GM23248 (cell line): ENCODE results near the gene ABCC6. TPM values are rescaled to one million over a fixed set of nuclear protein-coding genes. Genes with fewer than 3 reads are reported as not detected.

Experiments
- DNase-seq: peaks from one replicate; pipeline ENCODE4 v3.0.0-alpha.2; 2015
- H2AFZ ChIP-seq: fragments of 200-600 bp; sonication (generic); 2 replicates; pipeline ENCODE4 v1.6.1; 2016; ENCODE audit warnings: antibody characterized with exemption
- H3F3A ChIP-seq: fragments of 200-600 bp; sonication (generic); 2 replicates; pipeline ENCODE4 v1.6.1; 2016; ENCODE audit warnings: mild to moderate bottlenecking, antibody characterized with exemption, mixed run types; ENCODE audit not compliant: insufficient read depth
- H3K27ac ChIP-seq: fragments of 200-600 bp; sonication (generic); 2 replicates; pipeline ENCODE4 v1.5.1; 2016; ENCODE audit warnings: mild to moderate bottlenecking
- H3K27me3 ChIP-seq: fragments of 200-600 bp; sonication (generic); replicated peaks from 2 replicates; pipeline ENCODE4 v1.6.1; 2016; ENCODE audit warnings: mild to moderate bottlenecking; ENCODE audit not compliant: insufficient read depth
- H3K36me3 ChIP-seq: fragments of 200-600 bp; sonication (generic); 2 replicates; pipeline ENCODE4 v1.6.1; 2016; ENCODE audit warnings: low read depth, mild to moderate bottlenecking
- H3K4me1 ChIP-seq: fragments of 200-600 bp; sonication (generic); 2 replicates; pipeline ENCODE4 v1.6.1; 2016; ENCODE audit warnings: mild to moderate bottlenecking; ENCODE audit not compliant: insufficient read depth
- H3K4me2 ChIP-seq: fragments of 200-600 bp; sonication (generic); one replicate; pipeline ENCODE4 v1.6.1; 2016; ENCODE audit warnings: mild to moderate bottlenecking; ENCODE audit not compliant: unreplicated experiment
- H3K4me3 ChIP-seq: fragments of 200-600 bp; sonication (generic); 2 replicates; pipeline ENCODE4 v1.5.1; 2016; ENCODE audit warnings: mild to moderate bottlenecking
- H3K79me2 ChIP-seq: fragments of 200-600 bp; sonication (generic); 2 replicates; pipeline ENCODE4 v1.6.1; 2016; ENCODE audit warnings: mild to moderate bottlenecking; ENCODE audit not compliant: insufficient read depth
- H3K9ac ChIP-seq: fragments of 200-600 bp; sonication (generic); 2 replicates; pipeline ENCODE4 v1.6.1; 2016; ENCODE audit warnings: mild to moderate bottlenecking
- H3K9me2 ChIP-seq: fragments of 200-600 bp; sonication (generic); 2 replicates; pipeline ENCODE4 v1.6.1; 2016; ENCODE audit warnings: mixed run types, mild to moderate bottlenecking, moderate library complexity; ENCODE audit not compliant: insufficient read depth
- H3K9me3 ChIP-seq: fragments of 200-600 bp; sonication (generic); one replicate; pipeline ENCODE4 v1.6.1; 2017; ENCODE audit warnings: low read depth
- H4K20me1 ChIP-seq: fragments of 200-600 bp; sonication (generic); 2 replicates; pipeline ENCODE4 v1.6.0; 2016; ENCODE audit not compliant: insufficient read depth
- EZH2 ChIP-seq: fragments of 200-600 bp; sonication (generic); IDR thresholded peaks from 2 replicates; pipeline ENCODE4 v1.6.1; 2018; ENCODE audit warnings: antibody characterized with exemption, mild to moderate bottlenecking; ENCODE audit not compliant: insufficient read depth, poor library complexity, severe bottlenecking
- EZH2phosphoT487 ChIP-seq: fragments of 200-600 bp; sonication (generic); IDR thresholded peaks from 2 replicates; pipeline ENCODE4 v1.6.1; 2018; ENCODE audit warnings: antibody characterized with exemption, moderate library complexity, mild to moderate bottlenecking, low read depth; ENCODE audit not compliant: insufficient read depth
- WGBS, 2 experiments: methylation state at CpG; one replicate each; pipeline ENCODE4 v1.1.6; 2015 to 2017; ENCODE audit warnings: low lambda C conversion rate in 2 of 2, low coverage in 1 of 2; ENCODE audit errors: missing lambda C conversion rate in 2 of 2; 5-methylcytosine and 5-hydroxymethylcytosine counted together
- in situ Hi-C: fragments of 300-500 bp; cut with MboI; formaldehyde crosslinking; loops from 2 replicates; pipeline ENCODE4 v1.15.0; 2020
- polyA plus RNA-seq: library from polyadenylated mRNA; unstranded; fragments of >200 nt; fragmentation: Nextera tagmentation; extraction: Ambion mirVana; gene quantifications from 2 replicates; pipeline ENCODE4 v1.2.1, GENCODE V29; 2016
- total RNA-seq: library from RNA; depleted of rRNA; stranded (reverse); fragments of >200 nt; shearing (Covaris generic); gene quantifications from 2 replicates; pipeline ENCODE4 v1.2.3, GENCODE V29; 2014

ABCC6 gene
- total and polyA plus RNA-seq, 2 experiments from 2014 or later, result 0.24 TPM; not detected in 1

- H3K9me2 ChIP-seq, result no peaks in the 10 kb centered on the region
- no peaks in the 10 kb centered on the region for H3K36me3 ChIP-seq
- no peaks in the 10 kb centered on the region for H3K9me3 ChIP-seq
- H3K4me1 ChIP-seq, result no peaks in the 10 kb centered on the region
- DNase-seq, result no peak
- H3K79me2 ChIP-seq, result no peaks in the 10 kb centered on the region
- WGBS, 2 experiments, result 29 to 63% methylated on average over 3 of the region's 3 CpGs
- H3K27me3 ChIP-seq, result no peaks in the 10 kb centered on the region
- H3F3A ChIP-seq, result no peaks in the 10 kb centered on the region
- in situ Hi-C loops, result no loop called here
- H4K20me1 ChIP-seq, result no peaks in the 10 kb centered on the region
- no peak overlapping the region for H3K9ac ChIP-seq
- no peak overlapping the region for H3K27ac ChIP-seq
- H3K4me2 ChIP-seq, result no peak overlapping the region
- TF ChIP-seq EZH2 (no peak), EZH2phosphoT487 (no peak)
- no peak overlapping the region for H2AFZ ChIP-seq
- H3K4me3 ChIP-seq, result no peak overlapping the region
Measured at GRCh38 chr16:16159662-16160061, 63.6 kb downstream of the ABCC6 start.

- Histone ChIP-seq H3K9me3 (no peaks in the 10 kb centered on the region), H3K27me3 (no peaks in the 10 kb centered on the region), H3K4me1 (no peaks in the 10 kb centered on the region), H3K4me2 (no peak overlapping the region), H4K20me1 (no peaks in the 10 kb centered on the region), H2AFZ (no peak overlapping the region), H3K9ac (no peak overlapping the region), H3K9me2 (no peaks in the 10 kb centered on the region), H3K79me2 (no peaks in the 10 kb centered on the region), H3F3A (no peaks in the 10 kb centered on the region), H3K4me3 (no peak overlapping the region), H3K36me3 (no peaks in the 10 kb centered on the region), H3K27ac (no peak overlapping the region)
- in situ Hi-C loops, result no loop called here
- no peak for TF ChIP-seq EZH2
- peak; percentile 30 for DNase-seq
- 47 to 54% methylated on average over 3 of the region's 3 CpGs for WGBS, 2 experiments
Measured at GRCh38 chr16:16158741-16159374, 64.4 kb downstream of the ABCC6 start.

- Histone ChIP-seq H3K9ac (no peak overlapping the region), H3K4me1 (no peaks in the 10 kb centered on the region), H3K36me3 (no peaks in the 10 kb centered on the region), H2AFZ (no peak overlapping the region), H3K4me2 (no peak overlapping the region), H3K9me3 (no peaks in the 10 kb centered on the region), H3K4me3 (no peak overlapping the region), H3K27ac (no peak overlapping the region), H3K27me3 (no peaks in the 10 kb centered on the region), H4K20me1 (no peaks in the 10 kb centered on the region), H3F3A (no peaks in the 10 kb centered on the region), H3K79me2 (no peaks in the 10 kb centered on the region), H3K9me2 (no peaks in the 10 kb centered on the region)
- TF ChIP-seq EZH2, result no peak
- no peak for TF ChIP-seq EZH2phosphoT487
- DNase-seq, result no peak
- in situ Hi-C loops, result no loop called here
- WGBS, 2 experiments, result 77 to 80% methylated on average over 4 of the region's 4 CpGs
Measured at GRCh38 chr16:16158082-16158658, 65.1 kb downstream of the ABCC6 start.

GRCh38 chr16:16157166-16157565 is 66.1 kb downstream of the ABCC6 start:
- Histone ChIP-seq H3K9me3 (no peaks in the 10 kb centered on the region), H3K27ac (no peak overlapping the region), H2AFZ (no peak overlapping the region), H4K20me1 (no peaks in the 10 kb centered on the region), H3K79me2 (no peaks in the 10 kb centered on the region), H3K4me3 (no peak overlapping the region), H3K4me2 (no peak overlapping the region), H3K27me3 (no peaks in the 10 kb centered on the region), H3F3A (no peaks in the 10 kb centered on the region), H3K4me1 (no peaks in the 10 kb centered on the region), H3K36me3 (no peaks in the 10 kb centered on the region), H3K9ac (no peak overlapping the region), H3K9me2 (no peaks in the 10 kb centered on the region)
- 91 to 95% methylated on average over 1 of the region's 1 CpG for WGBS, 2 experiments
- in situ Hi-C loops, result no loop called here
- DNase-seq, result no peak
- TF ChIP-seq EZH2 (no peak), EZH2phosphoT487 (no peak)

DNA sequence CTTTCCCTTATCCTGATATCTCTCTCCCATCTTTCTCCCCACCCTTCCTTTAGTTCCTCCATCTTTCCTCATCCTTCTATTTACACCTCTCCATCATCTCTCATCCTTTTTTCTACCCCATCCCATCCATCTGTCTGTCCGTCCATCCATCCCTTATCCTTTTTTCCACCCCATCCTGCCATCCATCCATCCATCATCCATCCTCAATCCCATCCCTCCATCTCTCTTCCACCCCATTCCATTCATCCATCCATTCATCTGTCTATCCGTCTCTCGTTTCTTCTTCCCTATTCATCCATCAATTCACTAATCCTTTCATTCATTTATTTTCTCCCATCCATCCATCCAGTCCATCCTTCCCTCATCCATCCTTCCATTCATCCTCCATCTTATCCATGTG is 68.1 kb downstream of the ABCC6 start:
- no peaks in the 10 kb centered on the region for H3K36me3 ChIP-seq
- no peak overlapping the region for H3K9ac ChIP-seq
- WGBS, 2 experiments, result 78 to 85% methylated on average over 3 of the region's 3 CpGs
- H3K27me3 ChIP-seq, result no peaks in the 10 kb centered on the region
- H3K4me2 ChIP-seq, result no peak overlapping the region
- H3K4me1 ChIP-seq, result no peaks in the 10 kb centered on the region
- no peaks in the 10 kb centered on the region for H3K9me3 ChIP-seq
- no peak overlapping the region for H3K4me3 ChIP-seq
- no peak for DNase-seq
- no peaks in the 10 kb centered on the region for H3K9me2 ChIP-seq
- no peaks in the 10 kb centered on the region for H3K79me2 ChIP-seq
- no peaks in the 10 kb centered on the region for H3F3A ChIP-seq
- TF ChIP-seq EZH2 (no peak), EZH2phosphoT487 (no peak)
- no peak overlapping the region for H2AFZ ChIP-seq
- H4K20me1 ChIP-seq, result no peaks in the 10 kb centered on the region
- in situ Hi-C loops, result no loop called here
- no peak overlapping the region for H3K27ac ChIP-seq
